ENCODE data around the gene HPN.

Gene HPN

DNA sequence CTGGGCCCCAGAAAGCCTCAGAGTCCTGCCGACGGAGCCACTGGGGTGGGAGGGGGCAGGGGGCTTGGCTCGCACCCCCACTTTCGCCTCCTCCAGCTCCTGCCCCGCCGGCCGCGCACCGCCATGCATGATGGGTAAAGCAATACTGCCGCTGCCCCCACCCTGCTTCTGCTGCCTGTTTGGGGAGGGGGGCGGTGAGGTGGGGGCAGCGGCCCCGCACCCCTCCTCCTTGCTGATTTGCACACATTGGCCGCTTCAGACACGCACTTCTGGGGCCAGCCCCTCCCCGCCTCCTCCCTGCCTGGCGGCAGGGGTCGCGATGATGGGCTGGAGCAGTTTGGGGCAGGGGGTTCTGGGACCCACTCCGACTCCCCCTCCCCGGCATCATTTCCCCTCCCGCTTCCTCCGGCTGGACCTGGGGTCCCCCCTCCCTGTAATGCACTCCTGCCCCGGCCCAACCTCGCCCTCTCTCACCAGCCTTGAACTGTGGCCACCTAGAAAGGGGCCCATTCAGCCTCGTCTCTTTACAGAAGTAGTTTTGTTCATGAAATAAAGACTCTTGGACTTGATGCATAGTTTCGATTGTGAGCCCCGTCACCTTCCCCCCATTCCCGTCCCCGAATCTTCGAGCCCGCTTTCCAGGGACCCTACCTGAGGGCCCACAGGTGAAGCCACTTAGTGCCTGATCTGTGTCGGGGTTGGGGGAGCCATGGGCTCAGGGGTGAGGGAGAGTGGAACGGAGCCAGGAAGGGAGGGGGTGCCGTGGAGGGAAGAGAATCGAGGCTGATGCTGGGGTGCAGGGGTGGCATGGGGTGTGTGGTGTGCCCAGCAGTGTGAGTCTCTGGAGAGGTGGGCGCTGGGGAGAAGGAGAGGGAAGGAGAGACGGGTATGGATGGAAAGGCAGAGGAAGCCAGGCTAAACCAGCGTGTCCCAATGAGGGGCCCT is 1.4 kb upstream of the HPN start:
- Histone ChIP-seq H3K9me3 (ENCODE audit: control insufficient read depth, insufficient read depth, low read depth, low read length) (no peaks in the 10 kb centered on the region), H3K4me1 (ENCODE audit: control insufficient read depth, insufficient read depth, low read length) (no peaks in the 10 kb centered on the region), H3K27ac (ENCODE audit: extremely low read depth, low read depth, low read length) (no peak overlapping the region), H3K36me3 (ENCODE audit: control insufficient read depth in 2 of 2, insufficient read depth in 1 of 2, low read length in 2 of 2) (peaks cover 0 to 7% of the 10 kb centered on the region in 2 experiments; a peak in 1 of 3 replicates), H3K4me3 (ENCODE audit: low read depth, low read length) (no peak overlapping the region)
- no peak for TF ChIP-seq ZNF510 (tag by site-specific recombination; IDR thresholded peaks at IDR 0.05; ENCODE audit: insufficient replicate concordance)
- TF ChIP-seq ZNF302 (tag by site-specific recombination; IDR thresholded peaks at IDR 0.05; ENCODE audit: low read depth) = 0 out of 2 replicates have a peak, but pooled peaks have one; percentile 48
- TF ChIP-seq ZNF585B (tag by site-specific recombination; IDR thresholded peaks at IDR 0.05) = no peak
- no peak for TF ChIP-seq ZFP37 (tag by site-specific recombination; IDR thresholded peaks at IDR 0.05)
- TF ChIP-seq ZNF670 (tag by site-specific recombination; IDR thresholded peaks at IDR 0.05; ENCODE audit: low read depth) = no peak
- TF ChIP-seq, protein P1, sequence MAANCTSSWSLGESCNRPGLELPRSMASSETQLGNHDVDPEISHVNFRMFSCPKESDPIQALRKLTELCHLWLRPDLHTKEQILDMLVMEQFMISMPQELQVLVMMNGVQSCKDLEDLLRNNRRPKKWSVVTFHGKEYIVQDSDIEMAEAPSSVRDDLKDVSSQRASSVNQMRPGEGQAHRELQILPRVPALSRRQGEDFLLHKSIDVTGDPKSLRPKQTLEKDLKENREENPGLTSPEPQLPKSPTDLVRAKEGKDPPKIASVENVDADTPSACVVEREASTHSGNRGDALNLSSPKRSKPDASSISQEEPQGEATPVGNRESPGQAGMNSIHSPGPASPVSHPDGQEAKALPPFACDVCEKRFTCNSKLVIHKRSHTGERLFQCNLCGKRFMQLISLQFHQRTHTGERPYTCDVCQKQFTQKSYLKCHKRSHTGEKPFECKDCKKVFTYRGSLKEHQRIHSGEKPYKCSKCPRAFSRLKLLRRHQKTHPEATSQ (tag by site-specific recombination; IDR thresholded peaks at IDR 0.05) = no peak
- peak; percentile 10; the same call in 1 of the 2 replicates for TF ChIP-seq SP2 (tag by site-specific recombination; IDR thresholded peaks at IDR 0.05)
- TF ChIP-seq, protein P2, sequence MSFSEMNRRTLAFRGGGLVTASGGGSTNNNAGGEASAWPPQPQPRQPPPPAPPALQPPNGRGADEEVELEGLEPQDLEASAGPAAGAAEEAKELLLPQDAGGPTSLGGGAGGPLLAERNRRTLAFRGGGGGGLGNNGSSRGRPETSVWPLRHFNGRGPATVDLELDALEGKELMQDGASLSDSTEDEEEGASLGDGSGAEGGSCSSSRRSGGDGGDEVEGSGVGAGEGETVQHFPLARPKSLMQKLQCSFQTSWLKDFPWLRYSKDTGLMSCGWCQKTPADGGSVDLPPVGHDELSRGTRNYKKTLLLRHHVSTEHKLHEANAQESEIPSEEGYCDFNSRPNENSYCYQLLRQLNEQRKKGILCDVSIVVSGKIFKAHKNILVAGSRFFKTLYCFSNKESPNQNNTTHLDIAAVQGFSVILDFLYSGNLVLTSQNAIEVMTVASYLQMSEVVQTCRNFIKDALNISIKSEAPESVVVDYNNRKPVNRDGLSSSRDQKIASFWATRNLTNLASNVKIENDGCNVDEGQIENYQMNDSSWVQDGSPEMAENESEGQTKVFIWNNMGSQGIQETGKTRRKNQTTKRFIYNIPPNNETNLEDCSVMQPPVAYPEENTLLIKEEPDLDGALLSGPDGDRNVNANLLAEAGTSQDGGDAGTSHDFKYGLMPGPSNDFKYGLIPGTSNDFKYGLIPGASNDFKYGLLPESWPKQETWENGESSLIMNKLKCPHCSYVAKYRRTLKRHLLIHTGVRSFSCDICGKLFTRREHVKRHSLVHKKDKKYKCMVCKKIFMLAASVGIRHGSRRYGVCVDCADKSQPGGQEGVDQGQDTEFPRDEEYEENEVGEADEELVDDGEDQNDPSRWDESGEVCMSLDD (tag by site-specific recombination; IDR thresholded peaks at IDR 0.05) = peak; percentile 56; the same call in 1 of the 2 replicates
- peak; percentile 14; the same call in 1 of the 2 replicates for TF ChIP-seq ZNF76 (tag by site-specific recombination; IDR thresholded peaks at IDR 0.05; ENCODE audit: borderline replicate concordance, low read depth)
- TF ChIP-seq ZNF629 (tag by site-specific recombination; IDR thresholded peaks at IDR 0.05) = no peak
- peak; percentile 76; the same call in 1 of the 2 replicates for TF ChIP-seq ZNF175 (tag by site-specific recombination; IDR thresholded peaks at IDR 0.05)
- no peak for TF ChIP-seq ZNF350 (tag by site-specific recombination; IDR thresholded peaks at IDR 0.05)
- TF ChIP-seq, protein P3, sequence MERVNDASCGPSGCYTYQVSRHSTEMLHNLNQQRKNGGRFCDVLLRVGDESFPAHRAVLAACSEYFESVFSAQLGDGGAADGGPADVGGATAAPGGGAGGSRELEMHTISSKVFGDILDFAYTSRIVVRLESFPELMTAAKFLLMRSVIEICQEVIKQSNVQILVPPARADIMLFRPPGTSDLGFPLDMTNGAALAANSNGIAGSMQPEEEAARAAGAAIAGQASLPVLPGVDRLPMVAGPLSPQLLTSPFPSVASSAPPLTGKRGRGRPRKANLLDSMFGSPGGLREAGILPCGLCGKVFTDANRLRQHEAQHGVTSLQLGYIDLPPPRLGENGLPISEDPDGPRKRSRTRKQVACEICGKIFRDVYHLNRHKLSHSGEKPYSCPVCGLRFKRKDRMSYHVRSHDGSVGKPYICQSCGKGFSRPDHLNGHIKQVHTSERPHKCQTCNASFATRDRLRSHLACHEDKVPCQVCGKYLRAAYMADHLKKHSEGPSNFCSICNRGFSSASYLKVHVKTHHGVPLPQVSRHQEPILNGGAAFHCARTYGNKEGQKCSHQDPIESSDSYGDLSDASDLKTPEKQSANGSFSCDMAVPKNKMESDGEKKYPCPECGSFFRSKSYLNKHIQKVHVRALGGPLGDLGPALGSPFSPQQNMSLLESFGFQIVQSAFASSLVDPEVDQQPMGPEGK (tag by site-specific recombination; IDR thresholded peaks at IDR 0.05) = peak; percentile 57
- no peak for TF ChIP-seq ZNF266 (tag by site-specific recombination; IDR thresholded peaks at IDR 0.05; ENCODE audit: low read depth)
- no peak for TF ChIP-seq ZBTB48 (tag by site-specific recombination; IDR thresholded peaks at IDR 0.05)
- 0 out of 2 replicates have a peak, but pooled peaks have one; percentile 39 for TF ChIP-seq ZNF600 (tag by site-specific recombination; IDR thresholded peaks at IDR 0.05)
- no peak for TF ChIP-seq ZNF561 (tag by site-specific recombination; IDR thresholded peaks at IDR 0.05; ENCODE audit: borderline replicate concordance)
- TF ChIP-seq ZNF473 (tag by site-specific recombination; IDR thresholded peaks at IDR 0.05) = peak; percentile 67
- peak; percentile 10; the same call in 1 of the 2 replicates for TF ChIP-seq KLF8 (tag by site-specific recombination; IDR thresholded peaks at IDR 0.05)
- TF ChIP-seq ZNF521 (tag by site-specific recombination; IDR thresholded peaks at IDR 0.05) = no peak
- ChIA-PET POLR2A (interaction anchor here (0.6 kb wide), 1 partner anchor 8 kb away, joined by 6 read pairs; no protein-coding TSS in a partner anchor), CTCF (no interaction called here)
